ENCODE measurements around the gene PODXL2. TPM values are rescaled to one million over a fixed set of nuclear protein-coding genes. Genes with fewer than 3 reads are reported as not detected.
"Not testable (repeated sequence)": the region's sequence is repeated elsewhere in the genome, so short reads cannot be mapped to it uniquely, and the experiment has no call there.

PODXL2 gene
- total RNA-seq, 1 donor from 2014 or later = 182 TPM

- DNase-seq (ENCODE audit: low spot score in 2 of 2) (no peak), FAIRE-seq (no peak)
These were observed 24.3 kb upstream of the PODXL2 start for GRCh38 chr3:127604546-127605165.

- not testable (repeated sequence) for DNase-seq (ENCODE audit: low spot score in 2 of 2); FAIRE-seq
These were observed 23.4 kb upstream of the PODXL2 start for GRCh38 chr3:127605547-127605946.

GRCh38 chr3:127606086-127606805 is 22.7 kb upstream of the PODXL2 start:
- FAIRE-seq (no peak), DNase-seq (ENCODE audit: low spot score in 2 of 2) (no peak)

- no peak for FAIRE-seq
- DNase-seq (ENCODE audit: low spot score in 2 of 2) = no peak
These were observed 21.9 kb upstream of the PODXL2 start for GRCh38 chr3:127606981-127607595.

- FAIRE-seq = no peak
- DNase-seq (ENCODE audit: low spot score in 2 of 2) = no peak
These were observed 21.2 kb upstream of the PODXL2 start for GRCh38 chr3:127607675-127608361.

GRCh38 chr3:127608362-127608718 is 20.6 kb upstream of the PODXL2 start:
- DNase-seq (ENCODE audit: low spot score in 2 of 2) (no peak), FAIRE-seq (no peak)

- DNase-seq (ENCODE audit: low spot score in 2 of 2) = no peak
- no peak for FAIRE-seq
These were observed 18.9 kb upstream of the PODXL2 start for GRCh38 chr3:127610105-127610504.

GRCh38 chr3:127611251-127611650 is 17.7 kb upstream of the PODXL2 start:
- DNase-seq (ENCODE audit: low spot score in 2 of 2) (no peak), FAIRE-seq (no peak)

GRCh38 chr3:127612966-127613365 is 16.0 kb upstream of the PODXL2 start:
- FAIRE-seq (no peak), DNase-seq (ENCODE audit: low spot score in 2 of 2) (no peak)

- DNase-seq (ENCODE audit: low spot score in 2 of 2) = no peak
- FAIRE-seq = no peak
These were observed 15.6 kb upstream of the PODXL2 start for GRCh38 chr3:127613406-127613805.

GRCh38 chr3:127614928-127615589 is 13.9 kb upstream of the PODXL2 start:
- no peak for FAIRE-seq
- no peak for DNase-seq (ENCODE audit: low spot score in 2 of 2)

GRCh38 chr3:127615631-127616305 is 13.2 kb upstream of the PODXL2 start:
- DNase-seq (ENCODE audit: low spot score in 2 of 2) (no peak), FAIRE-seq (no peak)

- FAIRE-seq = no peak
- no peak for DNase-seq (ENCODE audit: low spot score in 2 of 2)
These were observed 12.0 kb upstream of the PODXL2 start for GRCh38 chr3:127616836-127617605.

- FAIRE-seq = no peak
These were observed 10.1 kb upstream of the PODXL2 start for GRCh38 chr3:127618891-127619290.

GRCh38 chr3:127620637-127621375 is 8.2 kb upstream of the PODXL2 start:
- FAIRE-seq = no peak
- DNase-seq (ENCODE audit: low spot score in 2 of 2) = no peak

More at GRCh38 chr3:127618891-127619290, 10.1 kb upstream of the PODXL2 start:
- DNase-seq (ENCODE audit: low spot score in 2 of 2) = no peak

GRCh38 chr3:127622031-127622430 is 7.0 kb upstream of the PODXL2 start:
- DNase-seq (ENCODE audit: low spot score in 2 of 2) (no peak), FAIRE-seq (no peak)

GRCh38 chr3:127622772-127623576 is 6.0 kb upstream of the PODXL2 start:
- no peak for FAIRE-seq
- no peak for DNase-seq (ENCODE audit: low spot score in 2 of 2)

GRCh38 chr3:127624063-127624462 is 4.9 kb upstream of the PODXL2 start:
- DNase-seq (ENCODE audit: low spot score in 2 of 2) (no peak), FAIRE-seq (no peak)

All from frontal cortex (tissue), 4 donors.